Fibroblast of skin of scalp (primary cell): ENCODE results near the gene TMEM182.

Experiments
- DNase-seq: peaks from one replicate; pipeline ENCODE4 v3.0.0-alpha.2; 2013

The TMEM182 gene

GRCh38 chr2:102768253-102768652, 6.4 kb downstream of the TMEM182 start:
- no peak for DNase-seq

- no peak for DNase-seq
Measured at GRCh38 chr2:102768892-102769291, 7.1 kb downstream of the TMEM182 start.

- peak; percentile 70 for DNase-seq
Measured at GRCh38 chr2:102770506-102770905, 8.7 kb downstream of the TMEM182 start.

GRCh38 chr2:102771114-102771513, 9.3 kb downstream of the TMEM182 start:
- DNase-seq = peak; percentile 53

GRCh38 chr2:102772659-102773058, 10.8 kb downstream of the TMEM182 start:
- no peak for DNase-seq

- DNase-seq = no peak
Measured at GRCh38 chr2:102773149-102773705, 11.4 kb downstream of the TMEM182 start.

- DNase-seq = no peak
Measured at GRCh38 chr2:102778260-102778659, 16.4 kb downstream of the TMEM182 start.

- no peak for DNase-seq
Measured at GRCh38 chr2:102780467-102780866, 18.6 kb downstream of the TMEM182 start.

- DNase-seq = no peak
Measured at GRCh38 chr2:102782187-102782586, 20.4 kb downstream of the TMEM182 start.

- no peak for DNase-seq
Measured at GRCh38 chr2:102782933-102783332, 21.1 kb downstream of the TMEM182 start.

- DNase-seq = no peak
Measured at GRCh38 chr2:102783506-102784183, 21.8 kb downstream of the TMEM182 start.

- DNase-seq = no peak
Measured at GRCh38 chr2:102784940-102785339, 23.1 kb downstream of the TMEM182 start.

GRCh38 chr2:102788216-102788884, 26.5 kb downstream of the TMEM182 start:
- no peak for DNase-seq

- DNase-seq = no peak
Measured at GRCh38 chr2:102788885-102789260, 27.0 kb downstream of the TMEM182 start.

- DNase-seq = no peak
Measured at GRCh38 chr2:102789349-102790090, 27.7 kb downstream of the TMEM182 start.

GRCh38 chr2:102790091-102790455, 28.2 kb downstream of the TMEM182 start:
- no peak for DNase-seq

GRCh38 chr2:102792568-102793208, 30.9 kb downstream of the TMEM182 start:
- DNase-seq = no peak

GRCh38 chr2:102795641-102796040, 33.8 kb downstream of the TMEM182 start:
- no peak for DNase-seq

GRCh38 chr2:102796337-102796736, 34.5 kb downstream of the TMEM182 start:
- DNase-seq = no peak

- no peak for DNase-seq
Measured at GRCh38 chr2:102797486-102797885, 35.7 kb downstream of the TMEM182 start.

GRCh38 chr2:102798181-102798580, 36.4 kb downstream of the TMEM182 start:
- no peak for DNase-seq

- peak; percentile 9 for DNase-seq
Measured at GRCh38 chr2:102801098-102801718, 39.4 kb downstream of the TMEM182 start.
